Upper lobe of left lung (tissue), 6 donors: ENCODE data around the gene UBL3. TPM values are rescaled to one million over a fixed set of nuclear protein-coding genes. Genes with fewer than 3 reads are reported as not detected.
A peak's percentile ranks its signal among the peaks of the same experiment; 100 is the strongest.

Experiments used
- ATAC-seq, 2 donors: fragments of 200-7000 bp; cut with Tn5 transposase; one replicate each; pipeline ENCODE4 v1.9.1; 2022; ENCODE audit warnings: mild to moderate bottlenecking in 2 of 2, moderate library complexity in 2 of 2; ENCODE audit not compliant: low FRiP score in 2 of 2
- DNase-seq, 2 donors: peaks; one replicate each; pipeline ENCODE4 v3.0.0-alpha.2; 2019 to 2020
- H3K27ac ChIP-seq, 4 donors: fragments of 200-600 bp; sonication (generic); one replicate each; pipeline ENCODE4 v1.5.1; 2016 to 2019
- H3K27me3 ChIP-seq, 4 donors: fragments of 200-600 bp; sonication (generic); one replicate each; pipeline ENCODE4 v1.5.1; 2017 to 2019
- H3K36me3 ChIP-seq, 4 donors: fragments of 200-600 bp; sonication (generic); one replicate each; pipeline ENCODE4 v1.5.1; 2016 to 2019
- H3K4me1 ChIP-seq, 4 donors: fragments of 200-600 bp; sonication (generic); one replicate each; pipeline ENCODE4 v1.5.1; 2018 to 2019
- H3K4me3 ChIP-seq, 4 donors: fragments of 200-600 bp; sonication (generic); one replicate each; pipeline ENCODE4 v1.5.1; 2017 to 2019; ENCODE audit warnings: mild to moderate bottlenecking in 2 of 4, moderate library complexity in 1 of 4
- H3K9me3 ChIP-seq, 4 donors: fragments of 200-600 bp; sonication (generic); one replicate each; pipeline ENCODE4 v1.5.1; 2018 to 2019
- CTCF ChIP-seq, 6 experiments: fragments of 450-650 bp in 4 of 6; fragments of 200-600 bp in 2 of 6; sonication (generic) in 2 of 6; IDR thresholded peaks; one replicate each; pipeline ENCODE4 v1.5.1; 2016 to 2019; ENCODE audit warnings: antibody characterized with exemption in 6 of 6
- EP300 ChIP-seq, 4 donors: sonication (generic); formaldehyde crosslinking; IDR thresholded peaks; one replicate each; pipeline ENCODE4 v1.5.1; 2017; ENCODE audit warnings: antibody characterized with exemption in 4 of 4, control low read depth in 2 of 4
- POLR2A ChIP-seq, 4 donors: fragments of 450-650 bp; IDR thresholded peaks; one replicate each; pipeline ENCODE4 v1.5.1; 2016 to 2017; ENCODE audit warnings: antibody characterized with exemption in 4 of 4, mild to moderate bottlenecking in 2 of 4
- POLR2AphosphoS5 ChIP-seq, 2 donors: sonication (generic); formaldehyde crosslinking; IDR thresholded peaks; one replicate each; pipeline ENCODE4 v1.5.1; 2017; ENCODE audit warnings: antibody characterized with exemption in 2 of 2
- WGBS, 2 donors: methylation state at CpG; one replicate each; pipeline ENCODE4 v1.1.5; 2017 to 2018; 5-methylcytosine and 5-hydroxymethylcytosine counted together
- total RNA-seq, 6 donors: library from RNA; depleted of rRNA in 4 of 6; stranded (reverse); fragments of >200 nt in 4 of 6; gene quantifications; one replicate each; pipeline versions ENCODE4 v1.1.0 to v1.2.1, GENCODE V29; 2016 to 2021
- donor health status: DM: no; HTN: no; CAD: no; lungs with moderate emphysema.
- donor health status: DM: no; HTN: yes; CAD: no; lungs with severe emphysema.

Gene UBL3
- total RNA-seq, 6 donors from 2014 or later = 32.5 to 122 (median 53.3) TPM

- Histone ChIP-seq H3K27ac (no peak overlapping the region), H3K4me1 (peaks cover 0 to 6% (median 0%) of the 10 kb centered on the region in 4 donors), H3K4me3 (no peak overlapping the region), H3K27me3 (no peaks in the 10 kb centered on the region), H3K36me3 (no peaks in the 10 kb centered on the region), H3K9me3 (no peaks in the 10 kb centered on the region)
- 58 to 64% methylated on average over 7 of the region's 7 CpGs for WGBS, 2 donors
- TF ChIP-seq POLR2AphosphoS5 (IDR thresholded peaks at IDR 0.05) = no peak
- no peak for TF ChIP-seq CTCF (IDR thresholded peaks at IDR 0.05)
- TF ChIP-seq POLR2A (IDR thresholded peaks at IDR 0.05) = no peak
- no peak for TF ChIP-seq EP300 (IDR thresholded peaks at IDR 0.05)
- DNase-seq (no peak), ATAC-seq (peak in 1 of 2 donors; percentile 43)
Measured at GRCh38 chr13:29884671-29885430, 34.4 kb upstream of the UBL3 start.

DNA sequence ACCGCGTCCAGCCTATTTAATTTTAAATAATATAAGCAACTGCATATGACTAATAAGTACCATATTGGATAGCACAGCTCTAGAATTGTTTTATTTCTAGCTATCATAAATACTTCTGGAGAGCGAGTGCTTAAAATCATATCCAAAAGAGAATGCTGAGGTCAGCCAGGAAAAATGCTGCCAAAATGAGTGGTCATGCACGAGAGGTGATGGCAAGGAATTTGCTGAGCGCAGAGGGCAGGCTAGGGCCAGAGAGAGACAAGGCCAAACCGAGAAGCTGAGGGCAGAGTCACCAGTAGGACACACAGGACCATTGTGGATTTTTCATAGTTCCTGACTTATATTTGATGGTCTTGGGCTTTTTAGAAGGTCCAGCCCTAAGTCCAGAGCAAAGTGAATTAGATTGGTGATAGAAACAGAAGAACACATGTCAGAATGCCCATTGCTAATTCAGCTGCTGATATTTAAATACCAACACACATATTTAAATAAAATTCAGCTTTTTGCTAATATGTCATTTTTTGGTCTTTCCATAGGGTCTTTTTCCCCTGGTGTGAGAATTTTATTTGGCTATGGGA, 33.6 kb upstream of the UBL3 start:
- H3K4me1 ChIP-seq = peaks cover 0 to 6% (median 0%) of the 10 kb centered on the region in 4 donors
- 80% methylated on average over 6 of the region's 6 CpGs for WGBS, 2 donors
- no peaks in the 10 kb centered on the region for H3K9me3 ChIP-seq
- no peak overlapping the region for H3K27ac ChIP-seq
- H3K36me3 ChIP-seq = no peaks in the 10 kb centered on the region
- H3K4me3 ChIP-seq = no peak overlapping the region
- DNase-seq (no peak), ATAC-seq (no peak)
- no peak for TF ChIP-seq EP300 (IDR thresholded peaks at IDR 0.05)
- H3K27me3 ChIP-seq = no peaks in the 10 kb centered on the region

DNA sequence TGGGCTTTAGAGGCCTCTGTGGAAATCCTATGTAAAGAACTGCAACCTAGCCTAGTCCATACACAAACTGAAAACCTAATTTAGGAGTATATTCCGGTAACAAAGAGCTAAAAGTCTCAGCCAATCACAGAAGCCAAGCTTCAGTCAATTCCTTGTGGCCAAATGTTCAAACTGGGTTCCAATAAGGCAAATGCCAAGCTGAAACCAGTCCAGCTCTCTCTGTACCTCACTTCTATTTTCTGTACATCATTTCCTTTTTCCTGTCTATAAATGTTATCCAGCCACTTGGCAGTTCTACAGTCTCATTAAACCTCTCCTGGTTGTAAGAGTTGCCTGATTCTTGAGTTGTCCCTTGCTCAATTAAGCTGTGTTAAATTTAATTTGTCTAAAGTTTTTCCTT, 31.7 kb upstream of the UBL3 start:
- no peaks in the 10 kb centered on the region for H3K27me3 ChIP-seq
- no peak for TF ChIP-seq POLR2AphosphoS5 (IDR thresholded peaks at IDR 0.05)
- TF ChIP-seq CTCF (IDR thresholded peaks at IDR 0.05) = no peak
- no peak for TF ChIP-seq POLR2A (IDR thresholded peaks at IDR 0.05)
- no peak for TF ChIP-seq EP300 (IDR thresholded peaks at IDR 0.05)
- 0% methylated on average over 1 of the region's 1 CpG for WGBS, 2 donors
- DNase-seq (no peak), ATAC-seq (no peak)
- H3K4me1 ChIP-seq = no peaks in the 10 kb centered on the region
- no peaks in the 10 kb centered on the region for H3K9me3 ChIP-seq
- no peak overlapping the region for H3K4me3 ChIP-seq
- no peaks in the 10 kb centered on the region for H3K36me3 ChIP-seq
- no peak overlapping the region for H3K27ac ChIP-seq

- no peak for TF ChIP-seq CTCF (IDR thresholded peaks at IDR 0.05)
- H3K4me3 ChIP-seq = no peak overlapping the region
- H3K4me1 ChIP-seq = no peaks in the 10 kb centered on the region
Measured at GRCh38 chr13:29878101-29878500, 27.7 kb upstream of the UBL3 start.

GRCh38 chr13:29877456-29878078, 27.1 kb upstream of the UBL3 start:
- H3K9me3 ChIP-seq = no peaks in the 10 kb centered on the region
- DNase-seq = no peak
- H3K36me3 ChIP-seq = no peaks in the 10 kb centered on the region
- TF ChIP-seq POLR2A (IDR thresholded peaks at IDR 0.05) (no peak), EP300 (IDR thresholded peaks at IDR 0.05) (no peak), POLR2AphosphoS5 (IDR thresholded peaks at IDR 0.05) (no peak)
- 66 to 68% methylated on average over 6 of the region's 6 CpGs for WGBS, 2 donors
- no peak for ATAC-seq
- no peaks in the 10 kb centered on the region for H3K27me3 ChIP-seq
- no peak overlapping the region for H3K4me3 ChIP-seq
- no peak overlapping the region for H3K27ac ChIP-seq
- no peaks in the 10 kb centered on the region for H3K4me1 ChIP-seq

More at GRCh38 chr13:29878101-29878500, 27.7 kb upstream of the UBL3 start:
- Histone ChIP-seq H3K27me3 (no peaks in the 10 kb centered on the region), H3K36me3 (no peaks in the 10 kb centered on the region), H3K27ac (no peak overlapping the region), H3K9me3 (no peaks in the 10 kb centered on the region)
- ATAC-seq (no peak), DNase-seq (no peak)
- WGBS, 2 donors = 47 to 53% methylated on average over 2 of the region's 2 CpGs
